ENCODE results near the gene CREB3L4. TPM values are rescaled to one million over a fixed set of nuclear protein-coding genes. Genes with fewer than 3 reads are reported as not detected.
A peak's percentile ranks its signal among the peaks of the same experiment; 100 is the strongest.

The CREB3L4 gene
- total and polyA plus RNA-seq, 2 of the 13 experiments (the other 11 are each of a cell fraction or from before 2014, with no cell fraction given): 9.9 to 18.7 TPM

DNA sequence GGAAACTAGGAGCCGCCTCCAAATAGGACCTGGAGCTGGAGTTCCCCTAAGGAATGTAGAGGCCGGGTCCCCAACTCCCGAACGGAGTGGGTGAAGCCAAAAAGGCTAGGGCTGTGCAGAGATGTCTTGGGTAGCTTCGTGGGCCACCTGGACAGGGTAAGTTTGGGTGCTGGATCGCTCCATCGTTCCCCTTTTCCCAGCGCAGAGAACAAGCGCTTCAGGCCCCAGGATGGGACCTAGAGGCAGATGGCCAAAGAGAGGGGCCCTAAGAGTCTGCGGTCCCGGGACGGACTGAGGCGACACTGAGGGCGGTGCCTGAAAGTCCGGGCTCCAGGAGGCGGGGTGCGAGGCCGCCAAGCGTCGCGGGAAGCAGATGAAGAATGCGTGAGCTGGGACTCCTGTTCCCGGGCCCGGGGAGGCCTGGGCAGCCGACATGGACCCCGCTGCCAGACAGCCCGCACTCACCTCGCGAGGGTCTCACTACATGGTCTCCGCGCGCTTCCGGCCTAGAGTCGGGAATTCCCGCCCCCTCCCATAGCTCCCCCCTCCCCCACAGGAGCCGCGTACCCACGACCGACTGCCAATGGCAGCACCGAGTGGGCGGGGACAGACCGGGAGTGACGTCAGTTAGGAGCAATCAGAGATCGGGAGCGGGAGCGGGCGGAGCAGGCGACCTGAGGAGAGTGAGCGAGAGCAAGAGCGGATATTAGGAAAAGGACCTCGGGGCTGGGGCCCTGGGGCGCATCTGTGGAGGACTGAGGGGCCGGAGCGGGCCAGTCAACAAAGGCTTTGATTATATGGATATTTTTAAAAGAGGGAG, 4.5 kb upstream of the CREB3L4 start, which contains the start of gene SLC39A1 (continued):
- TF ChIP-seq ZNF782 (CRISPR knock-in tag; IDR thresholded peaks at IDR 0.05; ENCODE audit: borderline replicate concordance) (peak; percentile 30; the same call in 1 of the 2 replicates), GABPA (IDR thresholded peaks at IDR 0.05; ENCODE audit: low read depth, low read length) (peak; percentile 56), GABPA (CRISPR knock-in tag; IDR thresholded peaks at IDR 0.05; ENCODE audit: low read depth) (peak; percentile 82), DMAP1 (CRISPR knock-in tag; IDR thresholded peaks at IDR 0.05) (peak; percentile 43), SP5 (CRISPR knock-in tag; IDR thresholded peaks at IDR 0.05; ENCODE audit: borderline replicate concordance, low read depth) (peak; percentile 86; the same call in 1 of the 2 replicates), ZNF354B (CRISPR knock-in tag; IDR thresholded peaks at IDR 0.05) (no peak), HDAC2 (CRISPR knock-in tag; IDR thresholded peaks at IDR 0.05) (peak; percentile 14; the same call in 1 of the 2 replicates), POLR2G (IDR thresholded peaks at IDR 0.05; ENCODE audit: low read depth, low read length) (peak; percentile 72)
- TF ChIP-seq, protein P1, sequence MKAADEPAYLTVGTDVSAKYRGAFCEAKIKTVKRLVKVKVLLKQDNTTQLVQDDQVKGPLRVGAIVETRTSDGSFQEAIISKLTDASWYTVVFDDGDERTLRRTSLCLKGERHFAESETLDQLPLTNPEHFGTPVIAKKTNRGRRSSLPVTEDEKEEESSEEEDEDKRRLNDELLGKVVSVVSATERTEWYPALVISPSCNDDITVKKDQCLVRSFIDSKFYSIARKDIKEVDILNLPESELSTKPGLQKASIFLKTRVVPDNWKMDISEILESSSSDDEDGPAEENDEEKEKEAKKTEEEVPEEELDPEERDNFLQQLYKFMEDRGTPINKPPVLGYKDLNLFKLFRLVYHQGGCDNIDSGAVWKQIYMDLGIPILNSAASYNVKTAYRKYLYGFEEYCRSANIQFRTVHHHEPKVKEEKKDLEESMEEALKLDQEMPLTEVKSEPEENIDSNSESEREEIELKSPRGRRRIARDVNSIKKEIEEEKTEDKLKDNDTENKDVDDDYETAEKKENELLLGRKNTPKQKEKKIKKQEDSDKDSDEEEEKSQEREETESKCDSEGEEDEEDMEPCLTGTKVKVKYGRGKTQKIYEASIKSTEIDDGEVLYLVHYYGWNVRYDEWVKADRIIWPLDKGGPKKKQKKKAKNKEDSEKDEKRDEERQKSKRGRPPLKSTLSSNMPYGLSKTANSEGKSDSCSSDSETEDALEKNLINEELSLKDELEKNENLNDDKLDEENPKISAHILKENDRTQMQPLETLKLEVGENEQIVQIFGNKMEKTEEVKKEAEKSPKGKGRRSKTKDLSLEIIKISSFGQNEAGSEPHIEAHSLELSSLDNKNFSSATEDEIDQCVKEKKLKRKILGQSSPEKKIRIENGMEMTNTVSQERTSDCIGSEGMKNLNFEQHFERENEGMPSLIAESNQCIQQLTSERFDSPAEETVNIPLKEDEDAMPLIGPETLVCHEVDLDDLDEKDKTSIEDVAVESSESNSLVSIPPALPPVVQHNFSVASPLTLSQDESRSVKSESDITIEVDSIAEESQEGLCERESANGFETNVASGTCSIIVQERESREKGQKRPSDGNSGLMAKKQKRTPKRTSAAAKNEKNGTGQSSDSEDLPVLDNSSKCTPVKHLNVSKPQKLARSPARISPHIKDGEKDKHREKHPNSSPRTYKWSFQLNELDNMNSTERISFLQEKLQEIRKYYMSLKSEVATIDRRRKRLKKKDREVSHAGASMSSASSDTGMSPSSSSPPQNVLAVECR (CRISPR knock-in tag; IDR thresholded peaks at IDR 0.05; ENCODE audit: borderline replicate concordance): peak; percentile 75; the same call in 1 of the 2 replicates
- TF ChIP-seq, protein P2, sequence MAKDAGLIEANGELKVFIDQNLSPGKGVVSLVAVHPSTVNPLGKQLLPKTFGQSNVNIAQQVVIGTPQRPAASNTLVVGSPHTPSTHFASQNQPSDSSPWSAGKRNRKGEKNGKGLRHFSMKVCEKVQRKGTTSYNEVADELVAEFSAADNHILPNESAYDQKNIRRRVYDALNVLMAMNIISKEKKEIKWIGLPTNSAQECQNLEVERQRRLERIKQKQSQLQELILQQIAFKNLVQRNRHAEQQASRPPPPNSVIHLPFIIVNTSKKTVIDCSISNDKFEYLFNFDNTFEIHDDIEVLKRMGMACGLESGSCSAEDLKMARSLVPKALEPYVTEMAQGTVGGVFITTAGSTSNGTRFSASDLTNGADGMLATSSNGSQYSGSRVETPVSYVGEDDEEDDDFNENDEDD (CRISPR knock-in tag; IDR thresholded peaks at IDR 0.05; ENCODE audit: borderline replicate concordance): peak; percentile 66; the same call in 1 of the 2 replicates
- TF ChIP-seq, protein P3, sequence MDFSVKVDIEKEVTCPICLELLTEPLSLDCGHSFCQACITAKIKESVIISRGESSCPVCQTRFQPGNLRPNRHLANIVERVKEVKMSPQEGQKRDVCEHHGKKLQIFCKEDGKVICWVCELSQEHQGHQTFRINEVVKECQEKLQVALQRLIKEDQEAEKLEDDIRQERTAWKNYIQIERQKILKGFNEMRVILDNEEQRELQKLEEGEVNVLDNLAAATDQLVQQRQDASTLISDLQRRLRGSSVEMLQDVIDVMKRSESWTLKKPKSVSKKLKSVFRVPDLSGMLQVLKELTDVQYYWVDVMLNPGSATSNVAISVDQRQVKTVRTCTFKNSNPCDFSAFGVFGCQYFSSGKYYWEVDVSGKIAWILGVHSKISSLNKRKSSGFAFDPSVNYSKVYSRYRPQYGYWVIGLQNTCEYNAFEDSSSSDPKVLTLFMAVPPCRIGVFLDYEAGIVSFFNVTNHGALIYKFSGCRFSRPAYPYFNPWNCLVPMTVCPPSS (IDR thresholded peaks at IDR 0.05): no peak
- TF ChIP-seq, protein P4, sequence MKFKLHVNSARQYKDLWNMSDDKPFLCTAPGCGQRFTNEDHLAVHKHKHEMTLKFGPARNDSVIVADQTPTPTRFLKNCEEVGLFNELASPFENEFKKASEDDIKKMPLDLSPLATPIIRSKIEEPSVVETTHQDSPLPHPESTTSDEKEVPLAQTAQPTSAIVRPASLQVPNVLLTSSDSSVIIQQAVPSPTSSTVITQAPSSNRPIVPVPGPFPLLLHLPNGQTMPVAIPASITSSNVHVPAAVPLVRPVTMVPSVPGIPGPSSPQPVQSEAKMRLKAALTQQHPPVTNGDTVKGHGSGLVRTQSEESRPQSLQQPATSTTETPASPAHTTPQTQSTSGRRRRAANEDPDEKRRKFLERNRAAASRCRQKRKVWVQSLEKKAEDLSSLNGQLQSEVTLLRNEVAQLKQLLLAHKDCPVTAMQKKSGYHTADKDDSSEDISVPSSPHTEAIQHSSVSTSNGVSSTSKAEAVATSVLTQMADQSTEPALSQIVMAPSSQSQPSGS (CRISPR knock-in tag; IDR thresholded peaks at IDR 0.05): peak; percentile 86; the same call in 1 of the 2 replicates
- TF ChIP-seq, protein P5, sequence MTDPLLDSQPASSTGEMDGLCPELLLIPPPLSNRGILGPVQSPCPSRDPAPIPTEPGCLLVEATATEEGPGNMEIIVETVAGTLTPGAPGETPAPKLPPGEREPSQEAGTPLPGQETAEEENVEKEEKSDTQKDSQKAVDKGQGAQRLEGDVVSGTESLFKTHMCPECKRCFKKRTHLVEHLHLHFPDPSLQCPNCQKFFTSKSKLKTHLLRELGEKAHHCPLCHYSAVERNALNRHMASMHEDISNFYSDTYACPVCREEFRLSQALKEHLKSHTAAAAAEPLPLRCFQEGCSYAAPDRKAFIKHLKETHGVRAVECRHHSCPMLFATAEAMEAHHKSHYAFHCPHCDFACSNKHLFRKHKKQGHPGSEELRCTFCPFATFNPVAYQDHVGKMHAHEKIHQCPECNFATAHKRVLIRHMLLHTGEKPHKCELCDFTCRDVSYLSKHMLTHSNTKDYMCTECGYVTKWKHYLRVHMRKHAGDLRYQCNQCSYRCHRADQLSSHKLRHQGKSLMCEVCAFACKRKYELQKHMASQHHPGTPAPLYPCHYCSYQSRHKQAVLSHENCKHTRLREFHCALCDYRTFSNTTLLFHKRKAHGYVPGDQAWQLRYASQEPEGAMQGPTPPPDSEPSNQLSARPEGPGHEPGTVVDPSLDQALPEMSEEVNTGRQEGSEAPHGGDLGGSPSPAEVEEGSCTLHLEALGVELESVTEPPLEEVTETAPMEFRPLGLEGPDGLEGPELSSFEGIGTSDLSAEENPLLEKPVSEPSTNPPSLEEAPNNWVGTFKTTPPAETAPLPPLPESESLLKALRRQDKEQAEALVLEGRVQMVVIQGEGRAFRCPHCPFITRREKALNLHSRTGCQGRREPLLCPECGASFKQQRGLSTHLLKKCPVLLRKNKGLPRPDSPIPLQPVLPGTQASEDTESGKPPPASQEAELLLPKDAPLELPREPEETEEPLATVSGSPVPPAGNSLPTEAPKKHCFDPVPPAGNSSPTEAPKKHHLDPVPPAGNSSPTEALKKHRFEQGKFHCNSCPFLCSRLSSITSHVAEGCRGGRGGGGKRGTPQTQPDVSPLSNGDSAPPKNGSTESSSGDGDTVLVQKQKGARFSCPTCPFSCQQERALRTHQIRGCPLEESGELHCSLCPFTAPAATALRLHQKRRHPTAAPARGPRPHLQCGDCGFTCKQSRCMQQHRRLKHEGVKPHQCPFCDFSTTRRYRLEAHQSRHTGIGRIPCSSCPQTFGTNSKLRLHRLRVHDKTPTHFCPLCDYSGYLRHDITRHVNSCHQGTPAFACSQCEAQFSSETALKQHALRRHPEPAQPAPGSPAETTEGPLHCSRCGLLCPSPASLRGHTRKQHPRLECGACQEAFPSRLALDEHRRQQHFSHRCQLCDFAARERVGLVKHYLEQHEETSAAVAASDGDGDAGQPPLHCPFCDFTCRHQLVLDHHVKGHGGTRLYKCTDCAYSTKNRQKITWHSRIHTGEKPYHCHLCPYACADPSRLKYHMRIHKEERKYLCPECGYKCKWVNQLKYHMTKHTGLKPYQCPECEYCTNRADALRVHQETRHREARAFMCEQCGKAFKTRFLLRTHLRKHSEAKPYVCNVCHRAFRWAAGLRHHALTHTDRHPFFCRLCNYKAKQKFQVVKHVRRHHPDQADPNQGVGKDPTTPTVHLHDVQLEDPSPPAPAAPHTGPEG (CRISPR knock-in tag; IDR thresholded peaks at IDR 0.05): peak; percentile 67

All from HepG2 (cell line).